Loucy (cell line): ENCODE measurements around the gene SMYD5.

Experiments
- H2AFZ ChIP-seq: fragments of 200-600 bp; sonication (generic); 2 replicates; pipeline ENCODE4 v1.6.0; 2016; ENCODE audit warnings: antibody characterized with exemption, mild to moderate bottlenecking, low read length, moderate library complexity
- H3F3A ChIP-seq: fragments of 200-600 bp; 2 replicates; pipeline ENCODE4 v1.6.0; 2016; ENCODE audit warnings: antibody characterized with exemption, low read depth, mild to moderate bottlenecking
- H3K27me3 ChIP-seq: fragments of 200-600 bp; sonication (generic); 2 replicates; pipeline ENCODE4 v1.6.1; 2014; ENCODE audit warnings: low read length, mild to moderate bottlenecking; ENCODE audit not compliant: insufficient read depth, poor library complexity, severe bottlenecking
- H3K36me3 ChIP-seq: fragments of 200-600 bp; sonication (generic); 2 replicates; pipeline ENCODE4 v1.6.1; 2016; ENCODE audit warnings: low read length; ENCODE audit not compliant: insufficient read depth
- H3K4me1 ChIP-seq: fragments of 200-600 bp; sonication (generic); 2 replicates; pipeline ENCODE4 v1.5.1; 2014; ENCODE audit warnings: low read length, mild to moderate bottlenecking; ENCODE audit not compliant: insufficient read depth, poor library complexity, severe bottlenecking
- H3K4me2 ChIP-seq: fragments of 200-600 bp; sonication (generic); 2 replicates; pipeline ENCODE4 v1.6.0; 2014; ENCODE audit warnings: antibody characterized with exemption, low read length, low read depth, mild to moderate bottlenecking; ENCODE audit not compliant: poor library complexity, severe bottlenecking
- H3K4me3 ChIP-seq: fragments of 200-600 bp; sonication (generic); 2 replicates; pipeline ENCODE4 v1.5.1; 2014; ENCODE audit warnings: low read length, mild to moderate bottlenecking, mixed read lengths; ENCODE audit not compliant: poor library complexity, severe bottlenecking
- H3K79me2 ChIP-seq: fragments of 200-600 bp; sonication (generic); 2 replicates; pipeline ENCODE4 v1.6.1; 2014; ENCODE audit warnings: low read length; ENCODE audit not compliant: insufficient read depth
- H3K9ac ChIP-seq: fragments of 200-600 bp; sonication (generic); 2 replicates; pipeline ENCODE4 v1.6.0; 2014; ENCODE audit warnings: mild to moderate bottlenecking, low read depth, low read length, moderate library complexity; ENCODE audit not compliant: poor library complexity, severe bottlenecking
- H3K9me2 ChIP-seq: fragments of 200-600 bp; sonication (generic); replicated peaks from 2 replicates; pipeline ENCODE4 v1.6.1; 2016; ENCODE audit warnings: low read depth, low read length, mixed read lengths
- H3K9me3 ChIP-seq: fragments of 200-600 bp; sonication (generic); 2 replicates; pipeline ENCODE4 v1.6.1; 2014; ENCODE audit warnings: mild to moderate bottlenecking, antibody characterized with exemption, low read length, low read depth; ENCODE audit not compliant: insufficient read depth
- H4K20me1 ChIP-seq: fragments of 200-600 bp; sonication (generic); 2 replicates; pipeline ENCODE4 v1.6.0; 2014; ENCODE audit warnings: antibody characterized with exemption, low read length, mild to moderate bottlenecking; ENCODE audit not compliant: insufficient read depth, poor library complexity, severe bottlenecking
- EZH2phosphoT487 ChIP-seq: fragments of 200-600 bp; IDR thresholded peaks from 2 replicates; pipeline ENCODE4 v1.6.1; 2018; ENCODE audit warnings: antibody characterized with exemption, mild to moderate bottlenecking, moderate library complexity, borderline replicate concordance
- TF ChIP-seq, protein P1 (sequence below): fragments of 200-600 bp; sonication (generic); conservative IDR thresholded peaks from 2 replicates; pipeline ENCODE4 v1.5.1; 2014; ENCODE audit warnings: mild to moderate bottlenecking, antibody characterized with exemption, low read length

Gene SMYD5

DNA sequence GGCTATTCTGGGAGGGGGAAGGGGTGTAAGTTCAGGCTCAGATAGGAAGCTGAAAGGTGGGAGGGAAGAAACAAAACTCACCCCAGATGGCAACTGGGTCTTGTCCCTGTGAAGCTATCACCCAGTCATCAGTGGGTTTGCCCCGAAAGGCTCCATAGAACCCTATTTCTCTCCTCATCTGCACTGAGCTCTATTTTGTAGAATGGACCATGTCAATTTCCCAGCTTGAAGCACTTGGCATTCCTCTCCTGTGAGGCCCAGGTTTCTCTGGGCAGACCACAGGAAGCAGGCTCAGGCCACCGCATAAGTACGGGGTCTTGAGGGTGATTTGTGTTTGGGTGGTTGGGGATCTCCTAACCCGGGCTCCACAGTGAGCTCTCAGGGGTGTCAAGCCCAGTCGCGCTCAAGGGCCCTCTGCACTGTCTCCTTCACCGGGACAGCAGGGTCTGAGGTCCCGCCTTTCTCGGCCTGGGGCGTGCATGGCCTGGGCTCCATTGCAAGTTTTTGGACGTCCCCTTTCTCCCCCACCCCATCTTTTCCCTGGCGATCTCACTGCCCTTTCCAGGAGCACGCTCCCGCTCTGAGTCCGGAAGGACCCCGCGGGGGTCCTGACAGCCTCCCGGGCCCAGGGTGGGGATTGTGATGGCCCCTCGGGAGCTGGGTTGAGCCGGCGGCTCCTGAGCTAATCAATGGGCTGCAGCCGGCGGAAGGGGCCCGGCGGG, 38.9 kb upstream of the SMYD5 start:
- H3K36me3 ChIP-seq = no peaks in the 10 kb centered on the region
- no peaks in the 10 kb centered on the region for H4K20me1 ChIP-seq
- H3K9me3 ChIP-seq = no peaks in the 10 kb centered on the region
- H3F3A ChIP-seq = no peaks in the 10 kb centered on the region
- no peaks in the 10 kb centered on the region for H3K27me3 ChIP-seq
- no peaks in the 10 kb centered on the region for H3K9me2 ChIP-seq
- H3K4me3 ChIP-seq = no peak overlapping the region
- H3K4me1 ChIP-seq = peaks cover 13% of the 10 kb centered on the region
- no peaks in the 10 kb centered on the region for H3K79me2 ChIP-seq
- no peak overlapping the region for H2AFZ ChIP-seq
- no peak for TF ChIP-seq EZH2phosphoT487
- TF ChIP-seq, protein P1, sequence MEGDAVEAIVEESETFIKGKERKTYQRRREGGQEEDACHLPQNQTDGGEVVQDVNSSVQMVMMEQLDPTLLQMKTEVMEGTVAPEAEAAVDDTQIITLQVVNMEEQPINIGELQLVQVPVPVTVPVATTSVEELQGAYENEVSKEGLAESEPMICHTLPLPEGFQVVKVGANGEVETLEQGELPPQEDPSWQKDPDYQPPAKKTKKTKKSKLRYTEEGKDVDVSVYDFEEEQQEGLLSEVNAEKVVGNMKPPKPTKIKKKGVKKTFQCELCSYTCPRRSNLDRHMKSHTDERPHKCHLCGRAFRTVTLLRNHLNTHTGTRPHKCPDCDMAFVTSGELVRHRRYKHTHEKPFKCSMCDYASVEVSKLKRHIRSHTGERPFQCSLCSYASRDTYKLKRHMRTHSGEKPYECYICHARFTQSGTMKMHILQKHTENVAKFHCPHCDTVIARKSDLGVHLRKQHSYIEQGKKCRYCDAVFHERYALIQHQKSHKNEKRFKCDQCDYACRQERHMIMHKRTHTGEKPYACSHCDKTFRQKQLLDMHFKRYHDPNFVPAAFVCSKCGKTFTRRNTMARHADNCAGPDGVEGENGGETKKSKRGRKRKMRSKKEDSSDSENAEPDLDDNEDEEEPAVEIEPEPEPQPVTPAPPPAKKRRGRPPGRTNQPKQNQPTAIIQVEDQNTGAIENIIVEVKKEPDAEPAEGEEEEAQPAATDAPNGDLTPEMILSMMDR = no peak
- no peak overlapping the region for H3K4me2 ChIP-seq
- no peak overlapping the region for H3K9ac ChIP-seq

DNA sequence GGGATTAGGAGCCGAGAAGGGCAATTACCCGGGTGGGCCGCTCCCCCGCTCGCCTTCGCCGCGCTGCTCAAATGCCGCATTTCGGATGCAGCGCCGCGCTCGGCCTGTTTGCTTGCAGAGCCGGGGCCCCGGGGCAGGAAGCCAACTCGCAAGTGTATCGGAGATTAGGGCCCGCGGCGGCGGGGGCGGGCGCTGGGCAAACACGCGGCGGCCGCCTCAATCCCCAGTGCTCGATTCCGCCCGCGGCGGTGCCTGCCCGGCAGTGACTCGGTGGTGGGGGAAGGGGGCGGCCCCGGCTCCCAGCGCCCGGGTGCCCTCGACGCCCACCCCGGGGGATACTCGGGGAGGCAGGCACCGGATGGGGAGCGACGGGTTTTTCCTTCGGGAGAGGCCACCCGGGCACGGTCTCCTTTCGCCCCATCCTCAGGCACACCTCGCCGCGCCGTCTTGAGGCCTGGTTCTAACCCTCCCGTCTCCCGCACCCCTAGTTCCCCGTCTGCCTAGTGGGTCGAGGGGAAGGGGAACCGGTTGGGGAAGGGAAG, 38.3 kb upstream of the SMYD5 start:
- Histone ChIP-seq H3K4me2 (no peak overlapping the region), H3K27me3 (no peaks in the 10 kb centered on the region), H3K9me3 (no peaks in the 10 kb centered on the region), H3K79me2 (no peaks in the 10 kb centered on the region), H3F3A (no peaks in the 10 kb centered on the region), H2AFZ (no peak overlapping the region), H3K9ac (no peak overlapping the region), H4K20me1 (no peaks in the 10 kb centered on the region), H3K4me3 (no peak overlapping the region), H3K9me2 (no peaks in the 10 kb centered on the region), H3K4me1 (peaks cover 13% of the 10 kb centered on the region), H3K36me3 (no peaks in the 10 kb centered on the region)
- TF ChIP-seq, protein P1 = no peak
- TF ChIP-seq EZH2phosphoT487 = no peak

DNA sequence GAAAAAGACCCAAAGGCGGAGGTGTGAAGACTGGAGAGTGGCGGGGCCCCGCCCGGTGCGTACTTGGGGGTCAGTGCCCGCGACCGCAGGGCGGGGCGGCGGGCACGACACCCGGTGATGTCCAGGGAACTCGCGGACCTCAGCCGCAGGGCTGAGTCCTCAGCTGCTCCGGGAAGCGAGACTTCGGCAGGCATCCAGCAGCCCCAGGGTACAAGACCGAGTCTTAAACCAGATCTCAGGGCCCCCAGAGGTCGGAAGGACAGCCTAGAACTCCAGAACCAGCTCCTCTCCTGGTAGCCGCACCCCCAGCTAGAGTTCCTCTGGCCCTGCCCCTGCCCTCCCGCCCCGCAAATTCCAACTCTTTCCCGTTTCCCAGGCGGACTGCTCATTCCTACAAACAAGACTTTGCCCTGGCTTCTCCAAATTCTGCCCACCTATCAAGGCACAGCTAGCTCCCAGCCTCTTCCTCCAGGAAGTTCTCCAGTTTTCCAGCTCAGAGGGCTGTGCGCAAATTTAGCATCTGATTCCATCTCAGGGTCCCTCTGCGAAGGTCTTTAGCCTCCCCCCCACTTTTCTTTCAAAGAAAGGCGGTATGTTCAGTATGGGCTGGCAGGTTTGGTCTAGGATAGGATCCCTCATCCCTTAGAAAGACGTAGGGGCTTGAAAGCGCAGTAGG, 37.7 kb upstream of the SMYD5 start:
- H3F3A ChIP-seq = no peaks in the 10 kb centered on the region
- peak overlapping the region; percentile 71 for H3K9ac ChIP-seq
- H3K4me1 ChIP-seq = peaks cover 13% of the 10 kb centered on the region
- no peaks in the 10 kb centered on the region for H3K27me3 ChIP-seq
- H3K4me2 ChIP-seq = peak overlapping the region; percentile 90
- no peak overlapping the region for H3K4me3 ChIP-seq
- H3K79me2 ChIP-seq = no peaks in the 10 kb centered on the region
- 0 out of 2 replicates have a peak overlapping the region, but pooled peaks have one; percentile 95 for H2AFZ ChIP-seq
- no peak for TF ChIP-seq EZH2phosphoT487
- no peaks in the 10 kb centered on the region for H3K9me2 ChIP-seq
- no peaks in the 10 kb centered on the region for H4K20me1 ChIP-seq
- no peaks in the 10 kb centered on the region for H3K9me3 ChIP-seq
- no peaks in the 10 kb centered on the region for H3K36me3 ChIP-seq
